ENCODE results near the gene CEBPE.

DNA sequence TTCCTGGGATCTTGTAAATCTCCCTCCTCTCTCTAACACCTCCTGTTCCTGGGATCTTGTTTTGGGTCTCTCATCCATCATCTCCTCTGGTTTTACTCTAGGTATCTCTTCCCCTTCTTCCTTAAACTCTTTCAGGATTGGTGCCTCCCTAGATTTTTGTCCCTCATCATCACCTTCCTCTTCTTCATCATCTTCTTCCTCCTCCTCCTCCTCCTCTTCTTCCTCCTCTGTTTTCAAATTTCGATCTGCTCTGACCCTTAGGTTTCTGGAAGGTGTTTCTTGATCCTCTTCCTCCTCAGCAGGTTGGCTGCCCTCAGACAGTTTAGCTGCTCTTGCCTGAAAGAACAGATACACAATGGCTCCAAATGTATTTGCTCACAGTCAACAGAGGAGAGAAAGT, 38.6 kb downstream of the CEBPE start:
- TF ChIP-seq, protein P1, sequence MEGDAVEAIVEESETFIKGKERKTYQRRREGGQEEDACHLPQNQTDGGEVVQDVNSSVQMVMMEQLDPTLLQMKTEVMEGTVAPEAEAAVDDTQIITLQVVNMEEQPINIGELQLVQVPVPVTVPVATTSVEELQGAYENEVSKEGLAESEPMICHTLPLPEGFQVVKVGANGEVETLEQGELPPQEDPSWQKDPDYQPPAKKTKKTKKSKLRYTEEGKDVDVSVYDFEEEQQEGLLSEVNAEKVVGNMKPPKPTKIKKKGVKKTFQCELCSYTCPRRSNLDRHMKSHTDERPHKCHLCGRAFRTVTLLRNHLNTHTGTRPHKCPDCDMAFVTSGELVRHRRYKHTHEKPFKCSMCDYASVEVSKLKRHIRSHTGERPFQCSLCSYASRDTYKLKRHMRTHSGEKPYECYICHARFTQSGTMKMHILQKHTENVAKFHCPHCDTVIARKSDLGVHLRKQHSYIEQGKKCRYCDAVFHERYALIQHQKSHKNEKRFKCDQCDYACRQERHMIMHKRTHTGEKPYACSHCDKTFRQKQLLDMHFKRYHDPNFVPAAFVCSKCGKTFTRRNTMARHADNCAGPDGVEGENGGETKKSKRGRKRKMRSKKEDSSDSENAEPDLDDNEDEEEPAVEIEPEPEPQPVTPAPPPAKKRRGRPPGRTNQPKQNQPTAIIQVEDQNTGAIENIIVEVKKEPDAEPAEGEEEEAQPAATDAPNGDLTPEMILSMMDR (conservative IDR thresholded peaks at IDR 0.05; ENCODE audit: low read length), result no peak
- no peak for TF ChIP-seq EZH2phosphoT487 (IDR thresholded peaks at IDR 0.05; ENCODE audit: borderline replicate concordance)

Measured in Loucy (cell line).